Esophagus mucosa (tissue), 1 donor: Measurements from ENCODE around the gene SPCS3. TPM values are rescaled to one million over a fixed set of nuclear protein-coding genes. Genes with fewer than 3 reads are reported as not detected.
A peak's percentile ranks its signal among the peaks of the same experiment; 100 is the strongest.

Experiments
- ATAC-seq: fragments of 200-7000 bp; cut with Tn5 transposase; one replicate; pipeline ENCODE4 v1.9.1; 2020
- total RNA-seq: library from RNA; stranded (reverse); gene quantifications from one replicate; pipeline ENCODE4 v1.2.4, GENCODE V29; 2023
- donor health status: DM: yes; HTN: yes; CAD: no.

SPCS3 gene
- total RNA-seq, 1 donor from 2014 or later, result 61.5 TPM

- ATAC-seq, result no peak
Observed at GRCh38 chr4:176350671-176351070, 30.9 kb downstream of the SPCS3 start.

- ATAC-seq, result no peak
Observed at GRCh38 chr4:176354884-176355283, 35.1 kb downstream of the SPCS3 start.

GRCh38 chr4:176357359-176358082, 37.8 kb downstream of the SPCS3 start:
- no peak for ATAC-seq

- no peak for ATAC-seq
Observed at GRCh38 chr4:176358083-176358469, 38.3 kb downstream of the SPCS3 start.

- ATAC-seq, result no peak
Observed at GRCh38 chr4:176359590-176359989, 39.8 kb downstream of the SPCS3 start.

GRCh38 chr4:176360446-176360845, 40.7 kb downstream of the SPCS3 start:
- no peak for ATAC-seq

GRCh38 chr4:176363072-176363471, 43.3 kb downstream of the SPCS3 start:
- no peak for ATAC-seq

- no peak for ATAC-seq
Observed at GRCh38 chr4:176367771-176368465, 48.2 kb downstream of the SPCS3 start.

- no peak for ATAC-seq
Observed at GRCh38 chr4:176376032-176376614, 56.4 kb downstream of the SPCS3 start.

GRCh38 chr4:176377780-176378179, 58.0 kb downstream of the SPCS3 start:
- ATAC-seq, result peak; percentile 37

GRCh38 chr4:176380352-176381157, 60.8 kb downstream of the SPCS3 start:
- no peak for ATAC-seq

Other genes with a start within 250 kb of the SPCS3 start
- not detected for gene SPATA4, start 124.4 kb upstream of the SPCS3 start, total RNA-seq
- 0.16 TPM for gene ASB5, start 50.7 kb upstream of the SPCS3 start, total RNA-seq